Heart left ventricle (tissue), 16 donors: ENCODE results near the gene BRICD5. TPM values are rescaled to one million over a fixed set of nuclear protein-coding genes. Genes with fewer than 3 reads are reported as not detected.
A peak's percentile ranks its signal among the peaks of the same experiment; 100 is the strongest.

Experiments used
- ATAC-seq, 4 donors: fragments of 200-7000 bp; cut with Tn5 transposase; one replicate each; pipeline ENCODE4 v1.9.1; 2020 to 2022; ENCODE audit warnings: moderate library complexity in 4 of 4, mild to moderate bottlenecking in 3 of 4, moderate number of reproducible peaks in 1 of 4
- DNase-seq, 5 donors: peaks; one replicate each; pipeline ENCODE4 v3.0.0-alpha.2; 2020
- H3K27ac ChIP-seq, 12 donors: fragments of 200-600 bp; sonication (generic) in 4 of 12; one replicate each; pipeline versions ENCODE4 v1.5.0 to v1.8.0; 2016 to 2022; ENCODE audit warnings: mild to moderate bottlenecking in 2 of 12
- H3K27me3 ChIP-seq, 9 donors: fragments of 200-600 bp; sonication (generic) in 2 of 9; one replicate each; pipeline versions ENCODE4 v1.5.1 to v1.8.0; 2016 to 2022; ENCODE audit warnings: mild to moderate bottlenecking in 3 of 9
- H3K36me3 ChIP-seq, 9 donors: fragments of 200-600 bp; sonication (generic) in 2 of 9; one replicate each; pipeline versions ENCODE4 v1.5.0 to v1.8.0; 2018 to 2022; ENCODE audit warnings: mild to moderate bottlenecking in 2 of 9
- H3K4me1 ChIP-seq, 12 donors: fragments of 200-600 bp; sonication (generic) in 4 of 12; one replicate each; pipeline versions ENCODE4 v1.5.0 to v1.8.0; 2016 to 2022; ENCODE audit warnings: mild to moderate bottlenecking in 3 of 12
- H3K4me3 ChIP-seq, 12 donors: fragments of 200-600 bp; sonication (generic) in 4 of 12; one replicate each; pipeline versions ENCODE4 v1.5.0 to v1.8.0; 2017 to 2022; ENCODE audit warnings: mild to moderate bottlenecking in 9 of 12, moderate library complexity in 4 of 12
- H3K9me3 ChIP-seq, 12 donors: fragments of 200-600 bp; sonication (generic) in 4 of 12; one replicate each; pipeline versions ENCODE4 v1.5.0 to v1.8.0; 2016 to 2022; ENCODE audit warnings: mild to moderate bottlenecking in 1 of 12
- CTCF ChIP-seq, 12 donors: fragments of 200-600 bp; sonication (generic) in 4 of 12; IDR thresholded peaks; one replicate each; pipeline versions ENCODE4 v1.5.0 to v1.8.0; 2018 to 2022; ENCODE audit warnings: antibody characterized with exemption in 12 of 12, mild to moderate bottlenecking in 5 of 12
- POLR2A ChIP-seq, 2 donors: fragments of 450-650 bp; IDR thresholded peaks; one replicate each; pipeline ENCODE4 v1.6.1; 2017; ENCODE audit warnings: antibody characterized with exemption in 2 of 2, mild to moderate bottlenecking in 2 of 2, moderate library complexity in 2 of 2
- WGBS, 4 donors: extraction: QIAGEN DNeasy Blood & Tissue Kit in 2 of 4; methylation state at CpG; one replicate each; pipeline versions ENCODE4 v1.1.5 to v1.1.7; 2013 to 2018; 5-methylcytosine and 5-hydroxymethylcytosine counted together
- intact Hi-C, 10 donors: fragments of 100-400 bp; cut with DNase I; formaldehyde crosslinking; loops; one replicate each; pipeline versions ENCODE4 v1.11.1 to v1.14.2; 2022
- polyA plus RNA-seq, 2 donors: library from polyadenylated mRNA; stranded (reverse); fragments of 200-250 nt; gene quantifications; one replicate each; pipeline ENCODE4 v1.2.3, GENCODE V29; 2013
- total RNA-seq, 9 donors: library from RNA; depleted of rRNA in 2 of 9; stranded (reverse); fragments of >200 nt in 2 of 9; fragmentation: NEBNext Ultra II Directional in 3 of 9; extraction: Animal tissue kit (Norgen Biotek cat#: 25700) in 3 of 9; gene quantifications; one replicate each; pipeline versions ENCODE4 v1.1.0 to v1.2.4, GENCODE V29; 2016 to 2023
- donor health status: ischemic (EF 13 %, LVEDD 7.1; RV severe dilation, severe dysfunction).
- donor health status: healthy with polysubstance abuse.
- donor health status: DM: no; HTN: yes; CAD: no.
- donor health status: DM: no; HTN: no; CAD: no.
- donor health status: ischemic (EF 25% LVEDD 6.9; RV normal size, moderate dysfunction).
- donor health status: ischemic (EF 25% LVEDD 5.7; RV mildly dilated, moderate dysfunction).
- donor health status: healthy.
- donor health status: DM: yes; HTN: yes; CAD: no.
- donor health status: ischemic (EF 35%, LVEDD 5.7; RV mildly dilated, moderate dysfunction).
- donor health status: nonischemic (EF 11% LVEDD 7.7; RV severe dilation, severe dysfunction).
- donor health status: DM: yes; HTN: yes; CAD: no.
- donor health status: PGD.
- donor health status: ischemic (EF 29% LVEDD 5.4; RV normal size, mild dysfunction).
- donor health status: nonischemic (EF 23%, LVEDD 6.1; RV moderate dilation, normal function).

The BRICD5 gene
- total and polyA plus RNA-seq, 11 donors: 1.7 to 11.7 (median 5.5) TPM

- Histone ChIP-seq H3K4me1 (peaks cover 2 to 24% (median 16%) of the 10 kb centered on the region in 12 donors), H3K9me3 (no peaks in the 10 kb centered on the region), H3K36me3 (peaks cover 2 to 54% (median 46%) of the 10 kb centered on the region in 9 donors), H3K27ac (peak overlapping the region; percentile 88 to 97 (median 92)), H3K27me3 (no peaks in the 10 kb centered on the region), H3K4me3 (peak overlapping the region; percentile 63 to 99 (median 80))
- intact Hi-C loops: loop anchor here in 3 of 10 donors (1.0 to 10.0 kb wide), 5 partner anchors 18 to 96 kb away; partner anchors contain the start of genes TRAF7 (in 3 of the 3), MLST8 (in 1 of the 3) and RNPS1 (in 1 of the 3)
- no peak for TF ChIP-seq CTCF (IDR thresholded peaks at IDR 0.05)
- no peak for TF ChIP-seq POLR2A (IDR thresholded peaks at IDR 0.05)
- DNase-seq (no peak), ATAC-seq (peak in 1 of 4 donors; percentile 0)
- WGBS, 4 donors: 3 to 6% (median 4%) methylated on average over 24 to 35 of the region's 35 CpGs
Measured at GRCh38 chr16:2250652-2251295, 40.1 kb upstream of the BRICD5 start.

GRCh38 chr16:2246301-2246885, 35.7 kb upstream of the BRICD5 start:
- intact Hi-C loops: loop anchor here in 1 of 10 donors (10.0 kb wide), 1 partner anchor 92 kb away; the partner anchor contains the start of gene TRAF7
- Histone ChIP-seq H3K4me3 (no peak overlapping the region), H3K27me3 (no peaks in the 10 kb centered on the region), H3K9me3 (no peaks in the 10 kb centered on the region), H3K36me3 (peaks cover 5 to 65% (median 54%) of the 10 kb centered on the region in 9 donors), H3K4me1 (peaks cover 0 to 15% (median 8%) of the 10 kb centered on the region in 12 donors), H3K27ac (no peak overlapping the region)
- DNase-seq: peak in 1 of 5 donors; percentile 4
- no peak for TF ChIP-seq POLR2A (IDR thresholded peaks at IDR 0.05)
- TF ChIP-seq CTCF (IDR thresholded peaks at IDR 0.05): no peak
- ATAC-seq: no peak
- WGBS, 4 donors: 66 to 86% (median 81%) methylated on average over 10 to 18 of the region's 18 CpGs

GRCh38 chr16:2244926-2245795, 34.5 kb upstream of the BRICD5 start:
- Histone ChIP-seq H3K27ac (no peak overlapping the region), H3K4me3 (no peak overlapping the region), H3K27me3 (no peaks in the 10 kb centered on the region), H3K4me1 (peaks cover 0 to 8% (median 2%) of the 10 kb centered on the region in 12 donors), H3K9me3 (no peaks in the 10 kb centered on the region), H3K36me3 (peaks cover 5 to 75% (median 54%) of the 10 kb centered on the region in 9 donors)
- TF ChIP-seq POLR2A (IDR thresholded peaks at IDR 0.05): no peak
- no peak for TF ChIP-seq CTCF (IDR thresholded peaks at IDR 0.05)
- DNase-seq: peak in 1 of 5 donors; percentile 26
- peak in 1 of 4 donors; percentile 5 for ATAC-seq
- intact Hi-C loops: loop anchor here in 1 of 10 donors (10.0 kb wide), 1 partner anchor 90 kb away; the partner anchor contains the start of gene TRAF7
- WGBS, 4 donors: 93 to 95% (median 94%) methylated on average over 26 to 30 of the region's 30 CpGs
